Loucy (cell line): Measurements from ENCODE around the gene PEX5L.

Experiments
- EZH2phosphoT487 ChIP-seq: fragments of 200-600 bp; IDR thresholded peaks from 2 replicates; pipeline ENCODE4 v1.6.1; 2018; ENCODE audit warnings: antibody characterized with exemption, mild to moderate bottlenecking, moderate library complexity, borderline replicate concordance
- TF ChIP-seq, protein P1 (sequence below): fragments of 200-600 bp; sonication (generic); conservative IDR thresholded peaks from 2 replicates; pipeline ENCODE4 v1.5.1; 2014; ENCODE audit warnings: mild to moderate bottlenecking, antibody characterized with exemption, low read length

DNA sequence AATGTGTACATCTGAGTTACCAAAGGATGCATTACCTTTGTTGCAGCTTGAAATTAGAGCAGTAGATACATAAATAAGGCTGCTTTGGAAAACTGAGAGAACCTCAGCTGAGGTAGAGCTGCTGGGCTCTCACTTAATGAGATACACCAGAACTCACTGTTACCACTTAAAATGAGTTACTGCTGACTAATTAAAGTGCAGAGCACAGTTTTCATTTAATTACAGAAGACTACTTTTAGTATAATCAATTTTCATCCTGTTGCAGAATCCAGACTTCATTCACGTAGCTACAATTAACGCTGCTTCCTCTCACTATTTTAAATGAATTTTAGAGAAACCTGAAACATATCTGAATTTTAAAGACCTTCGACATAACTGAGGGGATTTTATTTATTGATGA, 214.4 kb downstream of the PEX5L start:
- TF ChIP-seq, protein P1, sequence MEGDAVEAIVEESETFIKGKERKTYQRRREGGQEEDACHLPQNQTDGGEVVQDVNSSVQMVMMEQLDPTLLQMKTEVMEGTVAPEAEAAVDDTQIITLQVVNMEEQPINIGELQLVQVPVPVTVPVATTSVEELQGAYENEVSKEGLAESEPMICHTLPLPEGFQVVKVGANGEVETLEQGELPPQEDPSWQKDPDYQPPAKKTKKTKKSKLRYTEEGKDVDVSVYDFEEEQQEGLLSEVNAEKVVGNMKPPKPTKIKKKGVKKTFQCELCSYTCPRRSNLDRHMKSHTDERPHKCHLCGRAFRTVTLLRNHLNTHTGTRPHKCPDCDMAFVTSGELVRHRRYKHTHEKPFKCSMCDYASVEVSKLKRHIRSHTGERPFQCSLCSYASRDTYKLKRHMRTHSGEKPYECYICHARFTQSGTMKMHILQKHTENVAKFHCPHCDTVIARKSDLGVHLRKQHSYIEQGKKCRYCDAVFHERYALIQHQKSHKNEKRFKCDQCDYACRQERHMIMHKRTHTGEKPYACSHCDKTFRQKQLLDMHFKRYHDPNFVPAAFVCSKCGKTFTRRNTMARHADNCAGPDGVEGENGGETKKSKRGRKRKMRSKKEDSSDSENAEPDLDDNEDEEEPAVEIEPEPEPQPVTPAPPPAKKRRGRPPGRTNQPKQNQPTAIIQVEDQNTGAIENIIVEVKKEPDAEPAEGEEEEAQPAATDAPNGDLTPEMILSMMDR, result no peak
- TF ChIP-seq EZH2phosphoT487, result no peak
